HT-29 (cell line): ENCODE measurements around the gene NAV2. TPM values are rescaled to one million over a fixed set of nuclear protein-coding genes. Genes with fewer than 3 reads are reported as not detected.

ENCODE experiments used
- DNase-seq: peaks from one replicate; pipeline ENCODE4 v3.0.0-alpha.2; 2015; ENCODE audit warnings: low spot score
- total RNA-seq: library from RNA; depleted of rRNA; stranded (reverse); fragments of >200 nt; shearing (Covaris generic); gene quantifications from 2 replicates; pipeline ENCODE4 v1.2.3, GENCODE V29; 2014

Gene NAV2
- total RNA-seq, 1 experiment from 2014 or later = 0.05 TPM

DNA sequence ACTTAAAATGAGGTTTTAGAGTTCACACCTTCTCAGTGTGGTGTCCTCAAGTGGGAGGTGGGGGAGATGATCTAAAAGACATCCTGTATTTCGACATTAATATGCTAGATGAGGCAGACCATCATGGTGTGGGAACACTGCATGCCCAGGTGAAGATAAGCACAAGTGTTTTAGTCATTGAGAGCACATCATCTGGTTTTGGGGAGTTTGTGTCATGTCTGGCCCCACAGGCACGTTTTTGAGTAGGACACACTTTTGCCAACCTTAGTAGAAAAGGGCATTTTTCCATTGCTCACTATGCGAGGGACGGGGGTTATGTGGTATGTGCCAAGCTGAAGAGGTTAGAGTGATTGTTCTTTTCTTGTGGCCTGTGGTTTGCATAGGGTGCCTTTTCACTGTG, 258.3 kb downstream of the NAV2 start:
- no peak for DNase-seq

DNA sequence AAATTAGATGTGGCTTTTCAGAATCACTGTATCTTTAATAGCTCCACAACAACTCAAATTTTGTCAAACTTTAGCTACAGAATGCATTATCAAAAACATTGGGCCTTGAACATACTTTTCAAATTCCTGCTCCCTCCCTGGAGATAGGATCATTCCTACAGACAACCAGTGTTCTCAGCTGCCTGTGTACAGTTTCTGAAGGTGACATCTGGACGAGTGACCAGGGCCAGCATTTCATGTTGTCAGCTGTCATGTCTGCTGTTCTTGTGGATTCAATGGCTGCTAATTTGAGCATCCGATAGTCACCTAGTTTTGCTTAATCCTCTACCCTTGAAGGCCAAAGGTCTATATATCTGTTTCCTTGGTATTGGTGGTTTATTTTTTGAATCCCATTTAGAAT, 259.5 kb downstream of the NAV2 start:
- no peak for DNase-seq

DNA sequence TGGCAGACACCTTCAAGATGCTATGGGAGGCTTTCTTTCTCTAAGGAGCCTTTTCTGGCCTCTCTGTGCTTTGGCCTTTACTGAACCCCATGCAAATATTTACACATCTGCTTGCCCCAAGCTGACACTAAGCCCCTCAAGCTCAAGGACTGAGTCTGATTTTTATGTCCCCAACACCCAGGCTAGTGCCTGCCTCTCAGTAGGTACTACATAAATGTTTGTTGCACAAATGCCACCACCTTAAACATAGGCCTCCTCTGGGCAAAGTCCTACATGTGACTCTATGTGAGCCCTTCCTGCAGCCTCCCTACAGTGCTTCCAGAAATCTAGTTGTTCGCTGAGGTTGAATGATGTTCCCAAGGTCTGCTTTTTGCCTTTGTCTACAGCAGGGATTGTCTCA, 260.0 kb downstream of the NAV2 start:
- no peak for DNase-seq

DNA sequence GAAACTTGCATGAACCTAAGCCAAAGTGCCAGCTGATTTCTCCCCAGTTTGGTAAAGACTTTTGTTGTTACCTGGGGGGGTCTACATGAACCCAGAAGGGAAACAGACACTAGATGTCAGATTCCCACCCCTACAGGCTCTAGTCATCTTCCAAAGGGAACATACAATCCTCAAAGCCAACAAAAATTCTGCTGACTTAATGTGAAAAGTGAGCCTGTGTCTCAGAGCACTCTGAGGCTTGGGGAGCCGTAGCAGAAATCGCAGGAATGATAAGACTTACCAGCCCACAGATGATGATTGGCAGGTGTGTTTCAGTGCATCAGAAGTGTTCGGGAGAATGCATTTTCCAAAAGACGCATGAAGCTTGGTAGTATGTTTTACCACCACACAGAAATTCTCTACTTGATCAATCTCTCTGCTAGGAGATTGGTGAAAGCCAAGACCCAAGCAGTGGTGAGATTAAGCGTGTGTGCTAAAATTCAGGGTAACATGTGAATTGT, 260.5 kb downstream of the NAV2 start:
- no peak for DNase-seq

DNA sequence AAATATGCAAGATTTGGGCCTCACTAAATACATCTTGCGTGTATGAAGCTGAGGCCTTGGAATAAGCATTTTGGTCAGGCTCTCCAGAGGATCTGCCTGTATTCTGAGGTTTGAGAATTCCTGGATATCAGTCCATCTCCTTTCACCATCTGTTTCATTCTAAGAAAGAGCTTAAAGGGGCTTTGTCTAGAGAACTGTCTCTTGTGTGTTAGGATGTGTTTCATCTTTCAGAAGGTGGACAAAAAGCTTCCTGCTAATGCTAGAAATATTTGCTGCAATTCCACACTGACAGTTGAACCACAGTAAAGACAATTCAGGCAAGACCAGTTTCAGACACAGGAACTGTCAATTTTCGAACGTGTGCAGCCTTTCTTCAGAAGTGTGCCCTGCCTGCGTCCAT, 262.2 kb downstream of the NAV2 start:
- DNase-seq = no peak

DNA sequence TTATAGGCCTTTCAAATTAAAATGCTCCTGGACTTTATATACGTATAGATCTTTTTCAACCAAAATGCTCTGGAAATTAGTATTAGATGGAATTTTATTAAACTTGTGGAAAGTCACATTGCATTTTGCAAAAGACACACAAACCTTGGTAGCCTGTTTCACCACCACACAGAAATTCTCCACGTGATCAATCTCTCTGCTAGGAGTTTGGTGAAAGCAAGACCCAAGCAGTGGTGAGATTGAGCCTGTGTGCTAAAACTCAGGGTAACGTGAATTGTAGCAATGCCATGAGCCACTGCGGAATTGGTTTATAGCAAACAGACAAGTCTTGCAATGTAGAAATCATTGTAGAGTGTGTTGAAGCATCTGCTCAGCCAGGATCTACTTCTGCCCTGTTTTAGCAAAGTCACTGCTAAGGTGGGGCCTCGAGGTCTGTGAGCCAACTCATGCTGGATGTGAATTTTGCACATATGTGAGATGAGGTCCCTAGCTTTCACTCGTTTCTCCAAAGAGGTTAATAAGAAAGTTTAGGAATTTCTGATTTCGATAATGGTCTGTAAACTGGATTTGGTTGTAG, 262.9 kb downstream of the NAV2 start:
- DNase-seq = no peak

DNA sequence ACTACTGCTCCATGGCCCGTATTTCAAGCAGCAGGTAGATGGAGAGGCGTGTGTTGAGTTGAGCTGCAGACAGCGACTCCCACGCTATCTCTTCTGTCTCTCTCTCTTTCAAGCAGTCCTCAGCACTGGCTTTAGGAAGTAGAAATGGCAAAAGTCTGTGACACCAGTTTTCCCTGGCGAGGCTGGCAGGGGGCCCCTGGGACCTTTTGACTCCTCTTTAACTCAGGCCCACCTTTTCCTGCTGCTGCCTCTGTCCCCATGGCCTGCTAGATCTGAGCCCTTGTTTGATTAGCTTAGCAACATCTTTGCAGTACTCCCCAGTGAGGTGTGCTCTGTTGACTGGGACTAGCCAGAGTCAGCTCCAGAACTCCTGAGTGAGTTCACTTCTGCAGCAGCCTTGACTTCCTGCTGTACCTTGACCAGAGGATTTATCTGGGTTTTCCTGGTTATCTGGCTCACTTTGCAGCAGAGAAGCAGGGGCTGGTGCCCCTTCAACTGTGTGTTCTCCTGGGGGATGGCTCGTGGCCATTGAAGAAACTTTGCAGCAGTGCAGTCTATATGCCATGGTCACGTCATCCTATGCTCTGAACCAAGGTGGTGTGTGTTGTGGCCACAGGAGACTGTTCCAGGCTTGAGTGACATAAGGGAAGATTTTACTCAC, 263.8 kb downstream of the NAV2 start:
- no peak for DNase-seq

DNA sequence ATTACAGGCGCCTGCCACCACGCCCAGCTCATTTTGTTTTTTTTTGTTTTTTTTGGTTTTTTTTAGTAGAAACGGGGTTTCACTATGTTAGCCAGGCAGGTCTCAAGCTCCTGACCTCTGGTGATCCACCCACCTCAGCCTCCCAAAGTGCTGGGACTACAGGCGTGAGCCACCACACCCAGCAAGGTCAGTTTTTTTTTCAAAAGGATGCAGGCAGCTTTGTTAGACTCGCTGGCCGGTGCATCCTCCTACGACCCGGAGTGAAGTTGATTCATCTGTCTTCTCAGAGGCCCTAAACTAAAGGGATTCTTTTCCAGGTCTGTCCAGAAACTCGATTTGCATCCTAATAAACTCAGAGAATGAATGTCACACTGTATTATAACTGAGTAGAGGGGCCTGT, 265.3 kb downstream of the NAV2 start:
- DNase-seq = no peak

DNA sequence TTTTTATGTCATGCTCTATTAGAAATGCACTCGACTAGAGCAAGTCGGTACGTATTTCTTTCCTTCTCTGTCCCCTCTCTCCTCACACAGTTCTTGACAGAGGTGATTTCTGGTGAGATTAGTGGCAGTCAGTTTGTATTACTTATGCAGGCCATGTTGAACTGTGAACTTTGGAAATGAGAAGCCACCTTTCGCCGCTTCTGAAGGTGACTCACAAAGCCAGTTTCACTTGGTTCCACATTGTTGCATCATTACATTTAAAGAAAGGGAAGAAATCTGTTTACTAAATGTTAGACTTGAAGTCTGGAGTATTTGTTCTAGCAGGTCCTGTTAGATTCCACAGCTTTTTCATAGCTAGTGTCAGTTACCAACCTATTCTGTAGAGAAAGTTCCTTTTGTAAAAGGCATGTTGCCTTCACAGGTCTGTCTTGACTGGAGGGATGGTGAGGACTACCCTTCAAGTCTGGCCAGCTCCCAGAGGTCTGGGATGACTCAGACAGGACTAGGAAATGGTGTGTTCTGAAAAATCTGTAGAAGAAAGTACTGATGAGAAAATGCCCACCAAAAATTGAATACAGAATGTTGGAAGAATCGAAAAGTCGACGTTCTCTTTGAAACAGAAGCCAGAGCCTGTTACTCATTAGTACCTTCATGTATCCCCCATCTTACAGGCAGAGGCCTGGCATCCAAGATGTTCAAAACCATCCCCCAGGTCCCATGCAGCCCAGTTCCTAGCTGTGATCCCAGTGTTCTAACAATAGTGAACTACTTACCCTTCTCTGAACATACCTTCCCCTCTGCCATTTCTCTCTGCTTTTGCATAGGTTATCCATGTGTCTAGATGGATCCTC, 266.3 kb downstream of the NAV2 start:
- DNase-seq = peak; percentile 8

DNA sequence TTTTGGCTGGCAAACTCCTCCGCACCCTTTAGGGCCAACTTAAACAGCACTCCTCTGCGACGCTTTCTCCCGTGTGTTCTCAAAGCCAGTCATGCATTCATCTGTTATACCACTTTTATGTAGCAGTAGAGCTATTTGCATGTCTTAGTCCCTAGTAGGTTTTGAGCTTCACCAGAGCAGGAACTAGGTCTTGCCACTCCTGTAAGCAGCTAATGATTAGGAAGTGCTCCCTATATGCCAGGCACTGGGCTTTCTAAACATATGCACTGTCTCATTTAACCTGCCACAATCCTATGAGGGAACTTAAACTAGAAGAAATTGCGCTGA, 266.8 kb downstream of the NAV2 start:
- DNase-seq = no peak

DNA sequence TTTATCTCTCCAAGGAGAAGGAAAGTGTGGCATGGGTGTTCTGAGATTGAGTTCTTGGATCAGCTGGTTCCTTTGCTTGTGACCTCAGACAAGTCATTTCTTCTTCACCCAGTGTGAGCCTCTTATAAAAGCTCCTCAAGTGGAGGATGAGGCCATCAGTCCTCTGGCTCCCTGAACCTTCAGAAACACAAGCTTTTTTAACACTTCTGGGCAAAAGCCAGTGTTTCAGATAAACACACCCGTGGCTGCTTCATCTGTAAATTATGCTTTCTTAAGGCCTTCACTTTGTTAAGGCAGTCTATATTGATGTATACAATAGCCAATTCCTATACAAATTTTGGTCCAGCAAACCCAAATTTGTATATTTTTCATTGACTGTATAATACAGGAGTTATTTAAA, 267.8 kb downstream of the NAV2 start:
- DNase-seq = no peak

DNA sequence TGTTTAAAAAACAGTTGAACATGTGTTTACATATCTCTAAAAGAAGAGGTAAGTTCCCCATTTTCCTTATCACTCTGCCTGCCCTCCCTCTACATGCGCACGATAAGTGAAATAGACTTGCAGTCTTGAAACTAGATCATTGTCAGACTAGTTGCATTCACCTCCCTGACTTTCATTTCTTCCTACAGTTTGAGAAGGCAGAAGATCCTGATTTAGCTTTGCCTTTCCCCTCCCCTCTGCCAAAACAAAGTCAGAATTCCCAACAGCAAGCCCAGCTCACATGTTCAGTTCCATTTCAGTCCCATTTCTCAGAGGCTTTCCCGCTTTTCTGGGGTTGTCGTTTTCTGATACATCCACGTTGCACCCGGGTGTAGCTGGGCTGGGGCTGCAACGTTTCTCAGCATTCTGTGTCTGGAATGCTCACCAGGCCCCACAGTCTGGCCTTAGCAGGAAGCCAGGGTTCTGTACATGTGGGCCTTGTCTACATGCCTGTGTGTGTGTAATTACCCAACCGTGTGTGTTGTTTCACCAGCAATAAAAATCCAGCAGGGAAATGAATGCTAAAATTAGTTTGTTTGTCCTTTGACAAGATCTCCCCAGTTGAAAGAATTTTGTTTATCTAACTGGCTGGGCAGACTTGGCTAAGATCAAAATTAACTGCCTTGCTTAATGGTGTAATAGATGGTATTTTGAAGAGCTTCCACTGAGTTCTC, 268.5 kb downstream of the NAV2 start:
- DNase-seq = no peak

DNA sequence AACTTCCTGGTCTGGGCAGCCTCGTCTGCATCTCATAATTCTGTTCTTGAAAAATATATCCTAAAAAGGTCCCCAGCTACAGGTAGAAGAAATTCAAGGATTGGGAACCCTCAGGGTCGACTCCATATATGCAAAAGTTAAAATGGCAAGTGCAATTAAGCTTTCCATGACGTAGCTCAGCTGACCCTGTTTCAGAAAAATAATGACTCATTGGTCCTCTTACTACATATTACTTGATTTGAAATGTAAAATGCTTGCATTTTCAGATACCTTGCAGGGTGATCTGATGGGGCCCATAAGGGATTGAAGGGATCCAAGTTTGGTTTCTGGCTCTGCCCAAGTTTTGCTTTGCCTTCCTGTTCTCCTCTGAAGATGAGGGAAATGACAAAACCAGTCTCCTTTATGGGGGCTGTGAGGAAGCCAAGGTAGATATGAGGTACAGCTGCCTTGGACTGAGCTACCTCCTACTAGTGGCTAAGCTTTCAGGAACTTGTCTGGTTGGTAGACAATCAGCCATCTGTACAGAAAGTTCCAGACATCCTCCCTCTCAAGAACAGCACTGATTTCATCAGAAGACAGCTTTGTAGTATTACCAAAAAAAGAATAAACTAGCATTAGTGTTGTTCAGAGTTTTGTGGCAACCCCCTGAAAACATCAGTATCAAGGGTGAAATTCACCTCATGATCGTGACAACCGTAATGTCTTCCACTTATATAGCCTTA, 270.3 kb downstream of the NAV2 start:
- DNase-seq = no peak

DNA sequence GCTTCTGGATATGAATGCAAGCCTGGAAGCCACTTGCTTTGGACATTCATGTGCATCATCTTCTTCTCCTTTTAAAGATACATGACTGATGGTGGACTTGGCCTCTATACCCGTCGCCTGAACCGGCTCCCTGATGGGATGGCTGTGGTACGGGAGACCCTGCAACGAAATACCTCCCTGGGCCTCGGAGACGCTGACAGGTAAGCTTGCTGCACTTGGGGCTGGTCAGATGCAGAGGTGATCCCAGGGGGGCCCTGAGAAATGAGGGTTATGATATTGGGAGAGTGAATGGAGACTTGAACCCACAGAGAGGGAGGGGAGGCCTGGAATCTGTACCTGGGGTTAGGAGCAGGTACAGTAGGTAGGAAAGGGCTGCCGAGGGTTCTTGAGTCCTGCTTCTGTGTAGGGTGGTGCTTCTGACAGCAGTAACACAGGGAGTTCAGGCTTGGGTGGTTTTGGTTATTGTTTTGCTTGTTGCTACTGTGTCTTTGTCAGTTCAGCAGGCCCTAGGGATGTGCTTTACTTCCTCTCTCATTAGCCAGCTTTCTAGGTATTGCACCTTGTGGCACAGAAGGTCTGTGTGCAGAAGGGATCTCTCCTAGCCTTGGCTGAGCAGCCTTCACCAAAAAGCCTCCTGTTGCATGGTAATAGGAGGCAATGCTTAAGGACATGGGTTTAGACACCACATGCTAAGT, 271.6 kb downstream of the NAV2 start:
- DNase-seq = no peak

DNA sequence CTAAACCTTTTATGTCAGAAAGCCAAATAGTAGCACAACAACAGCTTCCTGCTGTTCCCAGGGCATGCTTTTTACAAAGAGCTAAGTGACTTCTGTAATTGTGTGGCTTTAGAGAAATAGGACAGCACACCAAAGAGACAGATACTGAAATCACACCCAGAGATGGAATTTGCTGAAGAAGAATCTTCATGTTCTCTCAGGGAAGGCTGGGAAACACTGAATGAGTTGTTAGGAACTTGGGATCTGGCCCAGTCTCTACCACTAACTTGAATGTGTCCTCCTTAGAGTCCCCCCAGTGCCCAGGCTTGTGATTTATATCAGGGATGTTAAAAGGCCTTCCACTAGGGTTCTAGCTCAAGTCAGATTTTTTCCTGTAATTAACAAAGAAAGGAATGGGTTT, 272.5 kb downstream of the NAV2 start:
- DNase-seq = no peak

DNA sequence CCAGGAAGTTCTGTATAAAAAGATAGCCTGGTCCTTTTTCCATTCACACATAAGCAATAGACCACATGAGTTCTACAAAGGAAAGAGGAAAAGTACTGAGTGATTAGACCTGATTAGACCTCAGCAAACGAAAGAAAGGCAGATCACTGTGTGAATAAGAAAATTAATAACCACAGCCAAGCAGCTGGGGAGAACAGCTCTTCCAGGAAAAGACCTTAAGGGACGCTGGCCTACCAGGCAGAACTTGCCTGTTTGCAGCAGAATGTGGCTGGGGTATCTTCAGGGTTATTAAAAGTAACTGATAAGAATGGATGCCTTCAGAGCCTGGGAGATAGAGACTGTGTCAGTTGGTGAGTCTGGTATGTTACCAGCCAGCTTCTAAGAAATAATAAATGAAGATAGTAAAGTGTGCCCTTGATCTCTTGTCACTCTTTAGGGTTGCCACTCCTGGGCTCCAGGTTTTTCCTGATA, 274.7 kb downstream of the NAV2 start:
- no peak for DNase-seq

DNA sequence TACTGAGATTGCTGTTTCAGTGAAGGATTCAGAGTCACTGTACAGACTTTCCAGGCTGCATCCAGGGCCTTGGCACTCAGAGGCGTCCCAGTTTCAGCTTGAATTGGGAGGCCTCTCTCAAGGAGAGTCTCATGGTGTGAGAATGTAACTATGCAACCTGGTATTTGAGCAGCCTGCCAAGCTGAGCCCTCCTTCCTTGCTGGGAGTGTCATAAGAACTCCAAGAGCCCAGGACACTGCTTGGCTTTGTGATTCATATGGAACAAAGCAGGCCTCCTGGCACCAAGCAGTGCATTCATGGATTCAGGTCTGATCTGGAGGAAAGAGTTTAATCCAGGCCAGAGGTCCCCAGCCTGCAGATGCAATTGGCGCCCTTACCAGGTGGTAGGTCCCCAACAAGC, 276.0 kb downstream of the NAV2 start:
- no peak for DNase-seq

DNA sequence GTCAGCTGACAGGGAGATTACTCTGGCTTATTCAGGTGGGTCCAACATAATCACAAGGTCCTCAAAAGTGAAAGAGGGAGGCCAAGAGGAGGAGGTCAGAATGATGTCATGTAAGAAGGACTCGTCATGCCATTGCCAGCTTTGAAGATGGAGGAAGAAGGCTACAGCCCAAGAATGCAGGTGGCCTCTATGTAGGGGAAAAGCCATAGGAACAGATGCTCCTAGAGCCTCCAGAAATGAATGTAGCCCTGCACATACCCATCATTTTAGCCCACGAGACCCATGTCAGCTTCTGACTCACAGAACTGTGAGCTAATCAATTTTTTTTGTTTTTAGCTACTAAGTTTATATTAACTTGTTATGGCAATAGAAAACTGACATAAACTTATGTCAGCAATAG, 276.6 kb downstream of the NAV2 start:
- no peak for DNase-seq

DNA sequence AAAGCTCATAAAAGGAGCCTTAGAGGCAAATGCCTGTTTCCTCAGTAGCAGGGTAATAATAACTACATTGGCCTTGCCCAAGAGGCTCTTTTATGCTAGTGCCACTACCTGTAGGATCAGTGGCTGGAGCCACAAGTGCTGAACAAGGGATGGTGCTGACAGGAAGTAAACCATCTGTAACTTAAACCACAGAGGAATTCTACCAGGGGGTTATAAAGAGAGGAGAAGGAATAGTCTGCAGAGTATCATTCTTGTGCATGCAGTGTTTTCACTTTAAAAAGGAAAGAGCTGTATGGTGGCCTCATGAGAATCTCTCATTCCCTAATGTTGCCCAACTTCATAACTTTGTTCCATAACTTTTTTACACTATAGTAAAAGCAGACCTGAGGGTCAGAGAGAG, 279.5 kb downstream of the NAV2 start:
- no peak for DNase-seq

DNA sequence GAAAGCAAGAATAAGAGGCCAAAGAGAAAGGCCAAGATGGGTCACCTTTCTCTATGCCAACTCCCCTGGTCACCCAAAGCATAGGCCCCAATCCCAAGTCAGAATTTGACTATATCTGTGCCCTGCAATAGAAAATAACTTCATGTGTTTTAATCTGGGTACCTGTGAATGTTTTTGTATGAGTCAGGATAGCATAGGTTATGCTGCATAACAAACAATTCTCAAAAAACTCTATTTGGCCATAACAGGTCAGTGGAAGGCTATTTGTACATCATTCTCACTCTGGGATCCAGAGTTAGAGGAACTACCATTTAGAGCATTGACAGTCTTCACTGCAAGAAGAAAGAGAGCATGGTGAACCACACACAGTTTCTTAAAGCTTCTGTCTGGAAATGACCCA, 280.4 kb downstream of the NAV2 start:
- no peak for DNase-seq

DNA sequence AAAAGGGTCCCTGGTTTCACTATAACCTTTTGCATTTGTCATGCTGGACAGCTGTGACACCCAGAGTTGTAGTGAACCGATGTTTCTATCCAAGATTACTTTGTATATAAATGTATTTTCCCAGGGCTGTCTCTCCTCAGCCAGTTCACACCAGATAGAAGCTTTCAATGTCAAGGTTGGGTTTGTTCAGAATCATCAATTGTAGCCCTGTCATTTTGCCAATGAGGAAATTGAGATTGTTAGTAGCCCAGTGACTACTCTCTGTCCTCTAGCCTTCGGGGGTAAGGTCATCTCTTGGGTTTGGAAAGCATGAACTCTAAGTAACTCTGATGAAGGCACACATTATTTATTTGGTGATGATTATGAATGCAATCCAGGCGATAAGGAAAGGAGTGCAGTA, 282.0 kb downstream of the NAV2 start:
- DNase-seq = no peak
